Esophagus muscularis mucosa (tissue), 4 donors: ENCODE results near the gene TFF1.

ENCODE experiments used
- EP300 ChIP-seq: sonication (generic); formaldehyde crosslinking; IDR thresholded peaks from one replicate; pipeline ENCODE4 v1.6.1; 2017; ENCODE audit warnings: antibody characterized with exemption
- POLR2AphosphoS5 ChIP-seq, 2 donors: sonication (generic); formaldehyde crosslinking; IDR thresholded peaks; one replicate each; pipeline ENCODE4 v1.6.1; 2017; ENCODE audit warnings: antibody characterized with exemption in 2 of 2
- TF ChIP-seq, protein P1 (sequence below), 3 experiments: fragments of 200-600 bp in 2 of 3; fragments of 450-650 bp in 1 of 3; sonication (generic) in 2 of 3; IDR thresholded peaks; one replicate each; pipeline ENCODE4 v1.5.1; 2017 to 2019; ENCODE audit warnings: antibody characterized with exemption in 3 of 3, mild to moderate bottlenecking in 2 of 3, moderate library complexity in 1 of 3

DNA sequence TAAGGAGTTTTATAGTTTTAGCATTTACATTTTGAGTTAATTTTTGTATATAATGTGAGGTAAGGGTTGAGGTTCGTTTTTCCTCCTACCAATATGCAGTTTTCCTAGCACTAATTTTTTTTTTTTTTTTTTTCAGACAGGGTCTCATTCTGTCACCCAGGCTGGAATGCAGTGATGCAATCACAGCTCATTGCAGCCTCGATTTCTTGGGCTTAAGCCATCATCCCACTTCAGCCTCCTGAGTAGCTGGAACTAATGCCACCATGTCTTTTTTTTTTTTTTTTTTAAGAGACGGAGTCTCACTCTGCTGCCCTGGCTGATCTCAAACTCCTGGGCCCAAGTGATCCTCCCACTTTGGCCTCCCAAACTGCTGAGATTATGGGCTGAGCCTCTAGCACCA is 34.8 kb upstream of the TFF1 start:
- no peak for TF ChIP-seq POLR2AphosphoS5 (IDR thresholded peaks at IDR 0.05)
- TF ChIP-seq, protein P1, sequence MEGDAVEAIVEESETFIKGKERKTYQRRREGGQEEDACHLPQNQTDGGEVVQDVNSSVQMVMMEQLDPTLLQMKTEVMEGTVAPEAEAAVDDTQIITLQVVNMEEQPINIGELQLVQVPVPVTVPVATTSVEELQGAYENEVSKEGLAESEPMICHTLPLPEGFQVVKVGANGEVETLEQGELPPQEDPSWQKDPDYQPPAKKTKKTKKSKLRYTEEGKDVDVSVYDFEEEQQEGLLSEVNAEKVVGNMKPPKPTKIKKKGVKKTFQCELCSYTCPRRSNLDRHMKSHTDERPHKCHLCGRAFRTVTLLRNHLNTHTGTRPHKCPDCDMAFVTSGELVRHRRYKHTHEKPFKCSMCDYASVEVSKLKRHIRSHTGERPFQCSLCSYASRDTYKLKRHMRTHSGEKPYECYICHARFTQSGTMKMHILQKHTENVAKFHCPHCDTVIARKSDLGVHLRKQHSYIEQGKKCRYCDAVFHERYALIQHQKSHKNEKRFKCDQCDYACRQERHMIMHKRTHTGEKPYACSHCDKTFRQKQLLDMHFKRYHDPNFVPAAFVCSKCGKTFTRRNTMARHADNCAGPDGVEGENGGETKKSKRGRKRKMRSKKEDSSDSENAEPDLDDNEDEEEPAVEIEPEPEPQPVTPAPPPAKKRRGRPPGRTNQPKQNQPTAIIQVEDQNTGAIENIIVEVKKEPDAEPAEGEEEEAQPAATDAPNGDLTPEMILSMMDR (IDR thresholded peaks at IDR 0.05): no peak
- no peak for TF ChIP-seq EP300
